HL-60 (cell line): ENCODE data around the gene MYO16.

Source experiments
- GABPA ChIP-seq: IDR thresholded peaks from 2 replicates; pipeline ENCODE4 v1.6.1; 2012; ENCODE audit warnings: low read depth
- POLR2AphosphoS5 ChIP-seq: IDR thresholded peaks from 2 replicates; pipeline ENCODE4 v1.6.1; 2012; ENCODE audit warnings: low read depth
- REST ChIP-seq: IDR thresholded peaks from 2 replicates; pipeline ENCODE4 v1.6.1; 2012; ENCODE audit warnings: low read depth; ENCODE audit not compliant: insufficient replicate concordance
- SPI1 ChIP-seq: IDR thresholded peaks from 2 replicates; pipeline ENCODE4 v1.6.1; 2012; ENCODE audit warnings: low read depth, mild to moderate bottlenecking, borderline replicate concordance
- TF ChIP-seq, protein P1 (sequence below): IDR thresholded peaks from one replicate; pipeline ENCODE4 v1.5.1; 2011; ENCODE audit warnings: low read length, control low read depth, inconsistent platforms; ENCODE audit not compliant: insufficient read depth

DNA sequence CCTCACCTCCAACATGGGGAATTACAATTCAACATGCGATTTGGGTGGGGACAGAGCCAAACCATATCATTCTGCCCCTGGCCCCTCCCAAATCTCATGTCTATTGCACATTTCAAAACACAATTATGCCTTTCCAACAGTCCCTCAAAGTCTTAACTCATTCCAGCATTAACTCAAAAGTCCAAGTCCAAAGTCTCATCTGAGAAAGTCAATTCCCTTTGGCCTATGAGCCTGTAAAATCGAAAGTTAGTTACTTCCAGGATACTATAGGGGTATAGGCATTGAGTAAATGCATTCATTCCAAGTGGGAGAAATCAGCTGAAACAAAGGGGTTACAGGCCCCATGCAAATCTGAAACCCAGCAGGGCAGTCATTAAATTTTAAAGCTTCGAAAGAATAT, 598.8 kb downstream of the MYO16 start:
- TF ChIP-seq, protein P1, sequence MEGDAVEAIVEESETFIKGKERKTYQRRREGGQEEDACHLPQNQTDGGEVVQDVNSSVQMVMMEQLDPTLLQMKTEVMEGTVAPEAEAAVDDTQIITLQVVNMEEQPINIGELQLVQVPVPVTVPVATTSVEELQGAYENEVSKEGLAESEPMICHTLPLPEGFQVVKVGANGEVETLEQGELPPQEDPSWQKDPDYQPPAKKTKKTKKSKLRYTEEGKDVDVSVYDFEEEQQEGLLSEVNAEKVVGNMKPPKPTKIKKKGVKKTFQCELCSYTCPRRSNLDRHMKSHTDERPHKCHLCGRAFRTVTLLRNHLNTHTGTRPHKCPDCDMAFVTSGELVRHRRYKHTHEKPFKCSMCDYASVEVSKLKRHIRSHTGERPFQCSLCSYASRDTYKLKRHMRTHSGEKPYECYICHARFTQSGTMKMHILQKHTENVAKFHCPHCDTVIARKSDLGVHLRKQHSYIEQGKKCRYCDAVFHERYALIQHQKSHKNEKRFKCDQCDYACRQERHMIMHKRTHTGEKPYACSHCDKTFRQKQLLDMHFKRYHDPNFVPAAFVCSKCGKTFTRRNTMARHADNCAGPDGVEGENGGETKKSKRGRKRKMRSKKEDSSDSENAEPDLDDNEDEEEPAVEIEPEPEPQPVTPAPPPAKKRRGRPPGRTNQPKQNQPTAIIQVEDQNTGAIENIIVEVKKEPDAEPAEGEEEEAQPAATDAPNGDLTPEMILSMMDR: no peak
- TF ChIP-seq POLR2AphosphoS5 (no peak), REST (no peak), SPI1 (no peak), GABPA (no peak)
